ENCODE measurements around the gene CRYGD.

DNA sequence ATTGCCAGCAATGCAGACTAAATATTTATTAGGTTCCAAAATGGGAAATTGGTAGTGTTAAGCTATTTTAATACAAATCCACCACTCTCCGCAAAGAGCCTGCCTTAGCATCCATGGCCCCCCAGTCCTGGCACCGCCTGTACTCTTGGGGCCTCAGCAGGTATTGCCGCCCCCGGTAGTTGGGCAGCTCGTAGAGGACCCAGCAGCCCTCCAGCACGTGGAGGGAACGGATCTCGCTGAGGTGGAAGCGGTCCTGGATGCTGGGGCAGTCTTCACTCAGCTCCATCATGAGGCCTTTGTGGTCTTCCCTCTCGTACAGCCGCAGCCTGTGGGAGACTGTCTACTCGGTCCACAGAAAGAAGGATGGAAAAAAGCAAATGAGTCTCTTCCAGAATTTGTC, 3.8 kb upstream of the CRYGD start:
- TF ChIP-seq, protein P1, sequence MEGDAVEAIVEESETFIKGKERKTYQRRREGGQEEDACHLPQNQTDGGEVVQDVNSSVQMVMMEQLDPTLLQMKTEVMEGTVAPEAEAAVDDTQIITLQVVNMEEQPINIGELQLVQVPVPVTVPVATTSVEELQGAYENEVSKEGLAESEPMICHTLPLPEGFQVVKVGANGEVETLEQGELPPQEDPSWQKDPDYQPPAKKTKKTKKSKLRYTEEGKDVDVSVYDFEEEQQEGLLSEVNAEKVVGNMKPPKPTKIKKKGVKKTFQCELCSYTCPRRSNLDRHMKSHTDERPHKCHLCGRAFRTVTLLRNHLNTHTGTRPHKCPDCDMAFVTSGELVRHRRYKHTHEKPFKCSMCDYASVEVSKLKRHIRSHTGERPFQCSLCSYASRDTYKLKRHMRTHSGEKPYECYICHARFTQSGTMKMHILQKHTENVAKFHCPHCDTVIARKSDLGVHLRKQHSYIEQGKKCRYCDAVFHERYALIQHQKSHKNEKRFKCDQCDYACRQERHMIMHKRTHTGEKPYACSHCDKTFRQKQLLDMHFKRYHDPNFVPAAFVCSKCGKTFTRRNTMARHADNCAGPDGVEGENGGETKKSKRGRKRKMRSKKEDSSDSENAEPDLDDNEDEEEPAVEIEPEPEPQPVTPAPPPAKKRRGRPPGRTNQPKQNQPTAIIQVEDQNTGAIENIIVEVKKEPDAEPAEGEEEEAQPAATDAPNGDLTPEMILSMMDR (IDR thresholded peaks at IDR 0.05; ENCODE audit: extremely low read depth in 1 of 2, insufficient read depth in 1 of 2, low read depth in 1 of 2, low read length in 2 of 2), result no peak
- no peak for TF ChIP-seq POLR2A (IDR thresholded peaks at IDR 0.05; ENCODE audit: low read depth, low read length)
- no peak for TF ChIP-seq POLR2AphosphoS5 (IDR thresholded peaks at IDR 0.05; ENCODE audit: insufficient read depth, low read depth, low read length)

Data from endothelial cell of umbilical vein (primary cell).